ENCODE results near the gene ALKAL2.

Gene ALKAL2

DNA sequence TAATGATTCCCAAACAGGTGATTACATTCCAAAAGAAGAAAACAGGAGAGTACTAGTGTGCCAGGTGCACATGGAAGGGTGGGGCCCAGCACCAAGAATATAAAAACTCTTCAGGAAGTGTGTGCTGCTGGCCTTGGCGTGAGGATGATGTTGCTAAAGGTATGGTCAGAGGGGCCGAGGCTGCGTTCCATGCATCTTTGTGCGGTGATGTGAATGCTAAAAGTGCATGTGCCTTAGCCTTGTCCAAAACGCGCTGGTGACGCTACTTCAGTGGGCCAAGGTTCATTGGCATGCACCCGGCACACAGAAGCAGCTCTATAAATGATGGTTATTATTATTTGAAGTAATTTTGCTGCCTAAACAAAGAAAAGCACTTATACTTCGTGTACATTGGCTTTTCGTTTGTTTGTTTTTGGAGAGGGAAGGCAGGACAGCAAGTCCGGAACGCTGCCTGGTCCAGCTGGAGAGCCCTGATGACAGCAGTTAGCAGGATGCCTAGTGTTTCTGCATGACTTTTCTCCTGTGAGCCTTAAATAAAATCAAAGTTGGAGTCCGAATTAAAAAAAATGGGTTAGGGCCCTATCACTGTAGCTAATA is 2.9 kb downstream of the ALKAL2 start:
- Histone ChIP-seq H3K4me1 (ENCODE audit: low read length) (no peaks in the 10 kb centered on the region), H3K9me3 (replicated peaks; ENCODE audit: insufficient read depth, low read length) (no peaks in the 10 kb centered on the region), H4K20me1 (ENCODE audit: insufficient read depth, low read length) (no peaks in the 10 kb centered on the region), H3K9ac (ENCODE audit: low read length) (no peak overlapping the region), H3K79me2 (ENCODE audit: low read length) (no peaks in the 10 kb centered on the region), H2AFZ (ENCODE audit: low read length) (no peak overlapping the region), H3K27ac (ENCODE audit: low read length) (no peak overlapping the region), H3K4me3 (ENCODE audit: low read length) (no peak overlapping the region), H3K27me3 (replicated peaks; ENCODE audit: insufficient read depth, low read length) (peaks cover 10% of the 10 kb centered on the region), H3K4me2 (ENCODE audit: low read depth, low read length) (no peak overlapping the region), H3F3A (ENCODE audit: insufficient read depth, low read length) (no peaks in the 10 kb centered on the region), H3K9me2 (replicated peaks; ENCODE audit: insufficient read depth, low read length) (no peaks in the 10 kb centered on the region), H3K36me3 (replicated peaks; ENCODE audit: insufficient read depth, low read length) (no peaks in the 10 kb centered on the region)
- TF ChIP-seq EZH2phosphoT487 (IDR thresholded peaks at IDR 0.05; ENCODE audit: low read length): no peak
- no peak for TF ChIP-seq EZH2 (optimal IDR thresholded peaks at IDR 0.05; ENCODE audit: low read depth, low read length)
- TF ChIP-seq, protein P1, sequence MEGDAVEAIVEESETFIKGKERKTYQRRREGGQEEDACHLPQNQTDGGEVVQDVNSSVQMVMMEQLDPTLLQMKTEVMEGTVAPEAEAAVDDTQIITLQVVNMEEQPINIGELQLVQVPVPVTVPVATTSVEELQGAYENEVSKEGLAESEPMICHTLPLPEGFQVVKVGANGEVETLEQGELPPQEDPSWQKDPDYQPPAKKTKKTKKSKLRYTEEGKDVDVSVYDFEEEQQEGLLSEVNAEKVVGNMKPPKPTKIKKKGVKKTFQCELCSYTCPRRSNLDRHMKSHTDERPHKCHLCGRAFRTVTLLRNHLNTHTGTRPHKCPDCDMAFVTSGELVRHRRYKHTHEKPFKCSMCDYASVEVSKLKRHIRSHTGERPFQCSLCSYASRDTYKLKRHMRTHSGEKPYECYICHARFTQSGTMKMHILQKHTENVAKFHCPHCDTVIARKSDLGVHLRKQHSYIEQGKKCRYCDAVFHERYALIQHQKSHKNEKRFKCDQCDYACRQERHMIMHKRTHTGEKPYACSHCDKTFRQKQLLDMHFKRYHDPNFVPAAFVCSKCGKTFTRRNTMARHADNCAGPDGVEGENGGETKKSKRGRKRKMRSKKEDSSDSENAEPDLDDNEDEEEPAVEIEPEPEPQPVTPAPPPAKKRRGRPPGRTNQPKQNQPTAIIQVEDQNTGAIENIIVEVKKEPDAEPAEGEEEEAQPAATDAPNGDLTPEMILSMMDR (IDR thresholded peaks at IDR 0.05; ENCODE audit: low read length): no peak
- DNase-seq: no peak

DNA sequence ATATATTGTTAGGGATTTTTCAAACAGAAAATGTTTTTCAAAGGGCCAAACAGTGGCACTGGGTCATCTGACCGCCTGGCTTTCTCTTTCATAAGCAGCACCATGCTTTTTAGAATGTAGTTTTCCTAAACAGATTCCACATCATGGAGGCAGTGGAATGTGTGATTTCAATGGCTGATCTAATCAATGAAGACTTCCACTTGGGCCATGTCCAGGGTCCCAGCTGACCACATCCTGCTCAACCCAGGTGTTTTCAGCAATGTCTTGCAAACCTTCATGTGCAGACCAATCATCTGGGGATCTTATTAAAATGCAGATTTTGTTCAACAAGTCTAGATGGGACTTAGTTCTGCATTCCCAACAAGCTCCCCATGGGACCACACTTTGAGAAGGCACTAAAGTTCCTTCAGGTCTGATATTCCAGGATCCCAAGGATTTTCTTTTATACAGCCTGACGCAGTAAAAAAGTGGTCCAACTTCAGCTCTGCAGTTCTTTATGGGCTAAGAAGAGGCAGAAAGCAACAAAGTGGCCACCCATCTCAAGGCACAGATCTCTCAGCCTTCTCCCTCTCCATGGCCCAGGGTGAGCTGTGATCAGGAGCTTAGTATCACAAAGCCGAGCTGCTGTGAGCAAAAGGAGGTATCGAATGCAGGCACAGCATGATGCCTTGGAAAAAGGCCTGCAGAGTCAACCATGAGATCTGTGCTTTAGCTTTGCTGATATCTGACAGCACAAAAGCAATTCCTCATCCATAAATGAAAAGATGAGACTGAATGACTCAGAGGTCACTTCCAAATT is 3.7 kb downstream of the ALKAL2 start:
- Histone ChIP-seq H3K27me3 (replicated peaks; ENCODE audit: insufficient read depth, low read length) (peaks cover 2% of the 10 kb centered on the region), H3K4me2 (ENCODE audit: low read depth, low read length) (no peak overlapping the region), H3K27ac (ENCODE audit: low read length) (no peak overlapping the region), H3K9me3 (replicated peaks; ENCODE audit: insufficient read depth, low read length) (no peaks in the 10 kb centered on the region), H3F3A (ENCODE audit: insufficient read depth, low read length) (no peaks in the 10 kb centered on the region), H3K9ac (ENCODE audit: low read length) (no peak overlapping the region), H3K4me1 (ENCODE audit: low read length) (no peaks in the 10 kb centered on the region), H3K36me3 (replicated peaks; ENCODE audit: insufficient read depth, low read length) (peaks cover 4% of the 10 kb centered on the region; the same call in 1 of the 2 replicates), H3K4me3 (ENCODE audit: low read length) (no peak overlapping the region), H4K20me1 (ENCODE audit: insufficient read depth, low read length) (no peaks in the 10 kb centered on the region), H2AFZ (ENCODE audit: low read length) (no peak overlapping the region), H3K9me2 (replicated peaks; ENCODE audit: insufficient read depth, low read length) (no peaks in the 10 kb centered on the region), H3K79me2 (ENCODE audit: low read length) (no peaks in the 10 kb centered on the region)
- TF ChIP-seq, protein P1 (IDR thresholded peaks at IDR 0.05; ENCODE audit: low read length): no peak
- no peak for DNase-seq

DNA sequence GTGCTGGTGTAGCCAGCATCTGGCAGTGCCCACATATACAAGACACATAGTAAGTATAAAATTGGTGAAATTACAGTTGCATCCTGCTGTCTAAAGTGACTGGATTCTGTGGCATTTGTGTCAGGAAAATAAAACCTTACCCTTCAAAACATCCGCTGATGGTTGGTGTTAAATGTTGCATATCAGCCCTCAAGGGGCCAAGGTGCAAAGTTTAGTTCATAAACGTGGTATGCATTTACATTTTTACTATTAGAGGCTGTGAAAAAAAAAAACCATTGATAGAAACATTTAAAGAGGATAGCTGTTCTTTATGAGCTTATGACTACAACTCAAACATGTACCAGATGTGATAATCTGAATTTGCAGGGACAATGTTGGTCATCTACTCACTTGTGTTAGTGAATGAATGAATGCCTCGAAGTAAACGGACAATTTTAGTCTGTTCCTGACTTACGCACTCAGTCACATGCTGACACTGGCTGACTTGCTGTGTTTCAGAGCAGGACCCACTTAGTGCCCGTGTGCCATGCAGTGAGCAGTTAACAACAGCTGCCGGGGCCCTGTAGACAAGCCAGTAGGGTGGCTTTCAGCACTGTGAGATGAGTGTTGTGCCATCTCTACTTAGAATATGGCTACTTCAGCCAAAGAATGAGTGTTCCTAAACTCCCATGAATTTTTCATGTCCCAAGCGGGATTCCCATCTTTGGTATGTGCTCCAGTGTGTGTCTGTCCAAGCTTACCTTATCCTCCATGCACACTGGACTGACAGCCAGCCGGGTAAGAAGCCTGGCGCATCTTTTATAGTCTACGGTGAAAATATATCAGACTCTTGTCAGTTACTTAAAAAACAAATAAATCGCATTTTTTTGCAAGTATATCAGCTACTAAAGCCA is 5.3 kb downstream of the ALKAL2 start:
- H3K36me3 ChIP-seq (replicated peaks; ENCODE audit: insufficient read depth, low read length): peaks cover 11% of the 10 kb centered on the region; the same call in 1 of the 2 replicates
- H3K9me3 ChIP-seq (replicated peaks; ENCODE audit: insufficient read depth, low read length): no peaks in the 10 kb centered on the region
- no peaks in the 10 kb centered on the region for H3K27me3 ChIP-seq (replicated peaks; ENCODE audit: insufficient read depth, low read length)
- no peaks in the 10 kb centered on the region for H3K9me2 ChIP-seq (replicated peaks; ENCODE audit: insufficient read depth, low read length)
- H2AFZ ChIP-seq (ENCODE audit: low read length): no peak overlapping the region
- no peak overlapping the region for H3K27ac ChIP-seq (ENCODE audit: low read length)
- DNase-seq: no peak
- no peaks in the 10 kb centered on the region for H3K4me1 ChIP-seq (ENCODE audit: low read length)
- H3K9ac ChIP-seq (ENCODE audit: low read length): no peak overlapping the region
- no peaks in the 10 kb centered on the region for H3K79me2 ChIP-seq (ENCODE audit: low read length)
- H3K4me2 ChIP-seq (ENCODE audit: low read depth, low read length): no peak overlapping the region
- TF ChIP-seq EZH2 (optimal IDR thresholded peaks at IDR 0.05; ENCODE audit: low read depth, low read length) (no peak), EZH2phosphoT487 (IDR thresholded peaks at IDR 0.05; ENCODE audit: low read length) (no peak)
- TF ChIP-seq, protein P1 (IDR thresholded peaks at IDR 0.05; ENCODE audit: low read length): no peak
- no peak overlapping the region for H3K4me3 ChIP-seq (ENCODE audit: low read length)
- H4K20me1 ChIP-seq (ENCODE audit: insufficient read depth, low read length): no peaks in the 10 kb centered on the region
- H3F3A ChIP-seq (ENCODE audit: insufficient read depth, low read length): no peaks in the 10 kb centered on the region
